T-helper 9 cell (primary cell): ENCODE data around the gene MGRN1.

Experiments used
- DNase-seq: peaks from one replicate; pipeline ENCODE4 v3.0.0-alpha.2; 2020

MGRN1 gene

GRCh38 chr16:4654964-4655590 is 30.5 kb downstream of the MGRN1 start:
- DNase-seq: no peak

- DNase-seq: no peak
These were observed 31.2 kb downstream of the MGRN1 start for GRCh38 chr16:4655801-4656200.

- DNase-seq: no peak
These were observed 31.6 kb downstream of the MGRN1 start for GRCh38 chr16:4656221-4656620.

GRCh38 chr16:4656695-4657686 is 32.4 kb downstream of the MGRN1 start:
- DNase-seq: no peak

DNA sequence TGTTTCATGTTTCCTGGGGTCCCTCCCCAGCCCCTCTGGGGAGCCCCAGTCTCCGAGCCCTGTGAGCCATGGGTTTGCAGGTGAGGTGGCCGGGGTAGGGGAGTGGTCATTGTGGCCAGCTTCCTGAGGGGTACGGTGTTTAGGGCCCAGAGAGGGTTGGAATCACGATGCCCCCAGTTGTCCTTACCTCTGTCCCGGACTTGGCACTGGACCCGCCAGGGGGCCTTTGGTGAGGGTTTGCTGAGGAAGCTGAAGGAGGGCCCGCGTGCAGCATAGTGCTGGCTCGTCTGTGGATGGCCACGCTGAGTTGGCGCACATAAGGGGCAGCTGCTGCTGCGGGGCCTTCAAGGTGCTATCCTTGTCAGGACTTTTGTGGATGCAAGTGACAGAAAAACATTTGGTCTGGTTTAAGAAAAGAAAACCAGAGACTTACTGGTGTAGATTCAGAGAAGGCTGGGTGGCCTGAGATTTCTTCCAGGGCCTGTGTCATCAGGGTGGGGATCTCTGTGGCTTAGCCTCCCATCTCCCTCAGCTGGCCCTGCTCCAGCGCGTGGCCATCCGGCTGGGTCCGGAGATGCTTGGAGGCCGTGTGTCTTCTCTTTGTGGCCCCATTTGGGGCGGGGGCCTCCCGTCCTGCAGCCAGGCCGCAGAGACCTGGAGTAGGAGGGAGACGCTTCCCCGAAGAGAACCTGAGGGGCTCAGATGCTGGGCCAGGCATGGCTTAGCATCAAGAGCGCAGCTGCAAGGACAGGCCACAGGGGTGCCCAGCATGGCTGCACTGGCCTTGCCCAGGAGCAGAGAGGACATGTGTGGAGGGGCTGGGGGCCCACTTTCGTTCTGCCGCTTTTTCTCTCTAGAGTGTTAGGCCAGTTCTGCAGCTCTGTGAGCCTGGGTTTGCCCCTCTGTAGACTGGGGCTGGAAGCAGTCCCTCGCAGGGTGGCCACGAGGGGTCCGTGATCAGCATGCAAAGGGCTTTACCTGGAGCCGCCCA is 35.0 kb downstream of the MGRN1 start:
- no peak for DNase-seq

DNA sequence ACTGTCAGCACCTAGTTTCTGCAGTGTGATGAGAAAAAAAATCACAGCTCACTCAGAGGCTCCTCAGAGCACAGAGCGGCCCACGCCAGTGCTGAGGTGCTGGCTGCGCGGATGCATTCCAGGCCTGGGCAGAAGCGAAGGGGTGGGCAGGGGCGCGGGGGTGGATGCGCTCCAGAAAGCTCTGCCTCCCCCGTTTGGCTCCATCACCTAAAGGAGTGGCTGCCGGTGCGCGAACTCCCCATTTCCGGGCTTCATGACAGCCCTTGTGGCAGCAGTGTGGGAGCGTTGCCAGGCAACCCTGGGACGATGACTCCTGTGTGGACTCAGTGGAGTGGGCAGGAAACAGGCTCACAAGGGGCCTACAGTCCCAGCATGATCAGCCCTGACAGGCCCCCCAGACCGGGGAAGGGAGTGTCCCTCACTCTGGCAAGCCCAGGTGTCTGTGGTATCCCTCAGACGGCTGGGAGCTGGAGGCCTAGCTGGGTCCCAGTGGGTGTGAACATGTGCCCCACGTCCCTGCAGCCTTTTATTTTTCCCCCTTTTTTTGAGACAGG is 35.9 kb downstream of the MGRN1 start:
- DNase-seq: peak; percentile 53

- no peak for DNase-seq
These were observed 37.0 kb downstream of the MGRN1 start for GRCh38 chr16:4661661-4662060.

DNA sequence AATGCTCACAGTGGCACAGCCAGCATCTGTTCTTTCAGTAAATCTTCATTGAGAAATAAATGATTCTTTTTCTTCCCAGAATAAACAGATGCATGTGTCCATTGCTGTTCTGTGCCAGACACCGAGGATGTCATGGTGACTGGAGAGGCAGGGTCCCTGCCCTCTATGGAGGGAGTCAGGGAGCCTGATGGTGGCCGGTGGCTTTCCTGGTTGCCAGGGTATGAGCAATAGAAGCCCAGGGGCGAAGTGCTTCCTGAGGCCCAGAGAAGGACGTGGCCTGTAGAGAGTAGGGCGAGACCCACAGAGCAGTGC is 38.8 kb downstream of the MGRN1 start:
- no peak for DNase-seq

- no peak for DNase-seq
These were observed 39.3 kb downstream of the MGRN1 start for GRCh38 chr16:4663777-4664465.

- DNase-seq: peak; percentile 47
These were observed 40.2 kb downstream of the MGRN1 start for GRCh38 chr16:4664538-4665418.

DNA sequence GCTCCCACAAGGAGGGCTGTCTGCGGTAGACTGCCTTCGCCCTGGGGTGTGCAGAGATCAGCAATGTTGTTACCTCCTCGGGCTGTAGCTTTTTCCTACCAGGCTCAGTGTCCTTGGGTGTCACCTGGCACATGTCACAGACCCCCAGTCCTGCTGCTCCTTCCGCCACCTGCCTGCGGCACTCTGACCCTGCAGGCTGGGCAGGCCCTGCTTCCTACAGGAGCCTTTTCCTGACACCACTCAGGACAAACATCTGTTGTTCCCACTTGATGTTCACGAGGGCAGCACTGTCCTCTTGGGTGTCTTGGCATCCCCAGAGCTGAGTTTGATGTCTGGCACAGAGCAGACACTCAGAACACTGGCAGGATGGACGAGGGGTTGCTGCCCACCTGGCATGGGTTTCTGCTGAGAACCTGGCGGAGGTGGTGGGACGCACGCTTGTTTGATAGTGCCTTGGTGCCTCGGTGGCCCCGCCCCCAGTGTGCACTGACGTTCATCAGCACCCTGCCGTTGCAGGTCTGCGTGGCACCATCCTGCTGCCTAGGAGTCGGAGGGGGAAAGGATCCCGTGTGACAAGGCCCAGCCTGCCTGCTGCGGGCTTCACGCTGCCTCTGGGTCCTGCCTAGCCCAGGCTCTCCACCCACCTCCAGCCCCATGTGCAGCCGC is 42.0 kb downstream of the MGRN1 start:
- no peak for DNase-seq

DNA sequence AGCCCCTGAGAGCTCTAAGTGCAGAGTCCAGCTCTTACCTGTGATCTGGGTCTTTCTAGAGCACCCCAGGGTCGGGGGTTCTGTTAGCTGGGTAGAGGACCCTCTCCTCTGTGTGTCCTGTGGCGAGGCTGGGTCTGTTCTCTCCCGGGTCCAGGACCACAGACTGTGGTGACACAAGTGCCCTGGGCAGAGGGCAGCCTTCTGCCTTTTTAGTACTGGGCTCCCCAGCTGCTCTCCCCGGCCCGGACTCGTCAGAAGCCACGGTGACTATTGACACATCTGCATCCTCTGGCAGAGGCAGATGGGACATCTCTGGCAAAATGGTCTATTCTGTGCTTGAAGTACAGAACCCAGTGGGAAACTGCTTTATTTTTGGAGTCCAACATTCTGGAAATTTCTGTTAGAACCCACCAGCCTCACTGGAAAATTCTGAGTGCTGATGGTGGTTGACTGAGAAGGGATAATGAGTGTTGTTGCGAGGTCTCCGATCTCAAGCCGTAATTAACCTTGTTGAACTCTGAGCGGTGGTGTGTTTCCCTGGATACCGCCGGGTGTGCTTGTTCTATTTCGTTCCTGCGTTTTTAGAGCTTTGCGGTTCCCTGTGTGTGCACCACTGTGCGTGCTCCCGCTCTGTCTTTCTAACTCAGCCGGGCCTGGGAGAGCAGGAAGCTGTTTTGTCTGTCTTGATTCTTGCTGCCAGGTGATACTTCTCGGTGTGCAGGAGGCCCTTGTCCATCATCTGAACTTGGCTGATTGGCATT is 42.8 kb downstream of the MGRN1 start:
- no peak for DNase-seq

GRCh38 chr16:4668313-4668960 is 43.8 kb downstream of the MGRN1 start:
- DNase-seq: no peak

DNA sequence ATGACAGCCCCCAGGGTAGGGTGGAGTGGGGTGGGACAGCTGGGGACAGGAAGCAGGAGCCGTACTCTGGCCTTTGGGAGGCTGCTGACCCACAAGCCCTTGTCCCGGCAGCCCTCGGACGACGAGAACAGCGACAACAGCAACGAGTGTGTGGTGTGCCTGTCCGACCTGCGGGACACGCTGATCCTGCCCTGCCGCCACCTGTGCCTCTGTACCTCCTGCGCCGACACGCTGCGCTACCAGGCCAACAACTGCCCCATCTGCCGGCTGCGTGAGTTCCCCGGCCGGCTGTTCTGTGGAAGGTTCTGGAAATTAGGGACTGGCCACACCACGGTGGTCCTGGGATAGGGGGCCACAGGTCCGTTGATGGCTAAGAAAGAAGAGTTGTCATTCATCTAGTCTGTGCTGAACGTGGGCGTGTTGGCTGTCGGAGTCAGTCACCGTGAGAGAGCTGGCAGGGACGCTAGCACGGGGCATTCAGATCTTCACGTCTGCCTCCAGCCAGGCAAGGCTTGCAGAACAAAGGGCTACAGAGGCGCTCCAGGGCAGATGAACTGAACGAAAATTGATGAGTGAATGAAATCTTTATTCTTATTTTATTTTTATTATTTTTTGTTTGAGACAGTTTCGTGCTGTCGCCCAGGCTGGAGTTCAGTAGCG is 48.9 kb downstream of the MGRN1 start:
- DNase-seq: no peak

GRCh38 chr16:4674926-4675530 is 50.4 kb downstream of the MGRN1 start:
- no peak for DNase-seq

GRCh38 chr16:4675864-4676786 is 51.5 kb downstream of the MGRN1 start:
- DNase-seq: peak; percentile 61

- DNase-seq: no peak
These were observed 52.2 kb downstream of the MGRN1 start for GRCh38 chr16:4676831-4677230.
